Uterus (tissue), 2 donors: Measurements from ENCODE around the gene COA5.

Source experiments
- CTCF ChIP-seq, 4 experiments: fragments of 200-600 bp in 2 of 4; fragments of 450-650 bp in 2 of 4; sonication (generic) in 2 of 4; IDR thresholded peaks; one replicate each; pipeline ENCODE4 v1.5.1; 2016 to 2019; ENCODE audit warnings: antibody characterized with exemption in 4 of 4, mild to moderate bottlenecking in 2 of 4, moderate library complexity in 1 of 4
- POLR2A ChIP-seq, 2 donors: fragments of 450-650 bp; IDR thresholded peaks; one replicate each; pipeline ENCODE4 v1.6.1; 2016; ENCODE audit warnings: antibody characterized with exemption in 2 of 2, mild to moderate bottlenecking in 1 of 2, moderate library complexity in 1 of 2

GRCh38 chr2:98569197-98569793 lies 39.0 kb downstream of the COA5 start:
- TF ChIP-seq CTCF (IDR thresholded peaks at IDR 0.05) (peak; percentile 39 to 64 (median 48)), POLR2A (IDR thresholded peaks at IDR 0.05) (no peak)
